Ectodermal cell (in vitro differentiated cells): Measurements from ENCODE around the gene RXRA.

Experiments
- H3K27ac ChIP-seq: 2 replicates; pipeline ENCODE4 v1.7.0; 2013; ENCODE audit warnings: mild to moderate bottlenecking, low read depth, low read length; ENCODE audit not compliant: insufficient read depth, poor library complexity, severe bottlenecking
- H3K27me3 ChIP-seq: 2 replicates; pipeline ENCODE4 v1.7.0; 2013; ENCODE audit warnings: mild to moderate bottlenecking, low read length; ENCODE audit not compliant: insufficient read depth, control insufficient read depth, poor library complexity, severe bottlenecking
- H3K36me3 ChIP-seq: one replicate; pipeline ENCODE4 v1.7.0; 2013; ENCODE audit warnings: low read length; ENCODE audit not compliant: control insufficient read depth, insufficient read depth
- H3K4me1 ChIP-seq: one replicate; pipeline ENCODE4 v1.7.0; 2013; ENCODE audit warnings: low read length; ENCODE audit not compliant: control insufficient read depth, insufficient read depth
- H3K4me3 ChIP-seq: 2 replicates; pipeline ENCODE4 v1.7.0; 2013; ENCODE audit warnings: low read depth, low read length, control low read depth; ENCODE audit not compliant: insufficient read depth
- H3K9me3 ChIP-seq: 2 replicates; pipeline ENCODE4 v1.7.0; 2013; ENCODE audit warnings: mild to moderate bottlenecking, low read length, moderate library complexity; ENCODE audit not compliant: control insufficient read depth
- WGBS, 2 experiments: methylation state at CpG; one replicate each; pipeline ENCODE4 v1.1.7; 2013; ENCODE audit warnings: missing lambda C conversion rate in 2 of 2; 5-methylcytosine and 5-hydroxymethylcytosine counted together

Gene RXRA

DNA sequence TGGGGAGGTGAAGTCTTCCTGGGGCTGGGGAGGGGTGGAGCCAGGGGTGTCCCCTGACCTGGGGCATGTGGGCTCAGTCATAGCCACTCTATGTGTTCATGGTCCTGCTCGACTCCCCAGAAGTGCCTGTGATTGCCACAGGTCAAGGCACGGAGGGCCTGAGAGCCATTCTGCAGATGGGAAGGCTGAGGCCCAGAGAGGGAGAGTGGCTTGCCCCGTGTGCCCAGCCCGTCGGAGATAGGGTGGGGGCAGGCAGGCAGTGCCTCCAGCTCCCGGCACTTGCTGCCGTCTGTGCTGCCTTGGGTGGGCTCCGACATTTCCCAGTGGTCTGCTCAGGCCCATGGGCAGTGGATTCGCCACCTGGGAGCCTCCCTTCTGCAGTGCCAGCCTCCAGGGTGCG is 74.0 kb downstream of the RXRA start:
- Histone ChIP-seq H3K36me3 (no peaks in the 10 kb centered on the region), H3K4me1 (no peaks in the 10 kb centered on the region), H3K27ac (no peak overlapping the region), H3K27me3 (no peaks in the 10 kb centered on the region), H3K9me3 (no peaks in the 10 kb centered on the region), H3K4me3 (no peak overlapping the region)
- WGBS, 2 experiments = 91 to 96% methylated on average over 10 of the region's 10 CpGs

DNA sequence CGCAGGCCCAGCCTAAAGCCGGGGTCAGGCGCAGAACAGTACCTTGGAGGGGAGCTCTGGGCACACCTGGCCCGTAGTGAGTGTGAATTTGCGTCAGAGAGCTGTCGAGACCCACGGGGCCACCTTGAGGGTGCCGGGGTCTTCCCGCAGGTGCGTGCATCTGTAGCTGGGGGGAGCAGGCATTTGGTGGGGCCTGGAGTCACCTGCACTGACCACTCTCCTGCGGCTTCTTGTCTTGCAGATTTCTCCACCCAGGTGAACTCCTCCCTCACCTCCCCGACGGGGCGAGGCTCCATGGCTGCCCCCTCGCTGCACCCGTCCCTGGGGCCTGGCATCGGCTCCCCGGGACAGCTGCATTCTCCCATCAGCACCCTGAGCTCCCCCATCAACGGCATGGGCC is 75.1 kb downstream of the RXRA start:
- Histone ChIP-seq H3K27ac (no peak overlapping the region), H3K4me1 (peaks cover 1% of the 10 kb centered on the region), H3K9me3 (no peaks in the 10 kb centered on the region), H3K36me3 (no peaks in the 10 kb centered on the region), H3K27me3 (no peaks in the 10 kb centered on the region), H3K4me3 (no peak overlapping the region)
- WGBS, 2 experiments = 93 to 94% methylated on average over 19 of the region's 19 CpGs

DNA sequence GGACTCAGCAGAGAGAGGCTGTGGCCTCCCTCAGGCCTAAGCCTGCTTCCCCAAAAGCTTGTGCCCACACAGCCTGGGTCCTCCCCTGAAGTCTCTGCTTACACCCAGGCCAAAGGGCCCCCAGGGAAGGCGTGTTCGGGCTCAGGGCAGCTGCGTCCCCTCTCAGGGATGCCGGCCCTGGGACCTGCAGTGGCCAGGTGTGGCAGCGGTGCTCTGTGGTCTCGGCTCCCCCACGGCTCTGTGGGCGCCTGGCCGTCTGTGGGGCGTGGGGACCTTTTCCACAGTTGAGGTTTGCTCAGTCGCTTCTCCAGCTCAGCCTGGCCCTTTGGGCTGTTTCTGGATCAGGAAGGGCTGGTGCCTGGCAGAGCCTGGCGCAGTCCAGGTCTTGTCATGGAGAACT is 75.9 kb downstream of the RXRA start:
- Histone ChIP-seq H3K4me3 (no peak overlapping the region), H3K27me3 (no peaks in the 10 kb centered on the region), H3K27ac (no peak overlapping the region), H3K36me3 (no peaks in the 10 kb centered on the region), H3K9me3 (no peaks in the 10 kb centered on the region), H3K4me1 (peaks cover 9% of the 10 kb centered on the region)
- WGBS, 2 experiments = 95 to 96% methylated on average over 12 of the region's 12 CpGs

DNA sequence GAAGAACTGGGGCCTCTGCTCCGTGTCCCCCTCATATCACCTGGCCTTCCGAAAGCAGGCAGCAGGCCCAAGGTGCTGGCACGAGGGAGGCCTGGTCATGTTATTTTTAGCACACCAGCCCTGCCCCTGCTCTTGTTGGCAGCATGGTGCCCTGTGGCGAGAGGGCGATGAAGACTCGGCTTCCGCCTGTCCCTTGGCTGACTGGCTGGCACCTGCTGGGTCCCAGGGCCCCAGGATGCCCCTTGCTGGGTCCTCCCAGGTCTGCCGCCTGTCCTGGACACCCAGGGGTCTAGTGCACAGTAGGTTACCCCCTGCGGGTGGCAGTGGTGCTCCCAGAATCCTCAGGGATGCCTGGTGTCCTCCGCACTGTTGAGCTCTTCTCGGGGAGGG is 77.0 kb downstream of the RXRA start:
- no peaks in the 10 kb centered on the region for H3K9me3 ChIP-seq
- H3K36me3 ChIP-seq = no peaks in the 10 kb centered on the region
- 85% methylated on average over 11 of the region's 11 CpGs for WGBS, 2 experiments
- no peak overlapping the region for H3K4me3 ChIP-seq
- peaks cover 14% of the 10 kb centered on the region for H3K4me1 ChIP-seq
- H3K27ac ChIP-seq = no peak overlapping the region
- no peaks in the 10 kb centered on the region for H3K27me3 ChIP-seq

DNA sequence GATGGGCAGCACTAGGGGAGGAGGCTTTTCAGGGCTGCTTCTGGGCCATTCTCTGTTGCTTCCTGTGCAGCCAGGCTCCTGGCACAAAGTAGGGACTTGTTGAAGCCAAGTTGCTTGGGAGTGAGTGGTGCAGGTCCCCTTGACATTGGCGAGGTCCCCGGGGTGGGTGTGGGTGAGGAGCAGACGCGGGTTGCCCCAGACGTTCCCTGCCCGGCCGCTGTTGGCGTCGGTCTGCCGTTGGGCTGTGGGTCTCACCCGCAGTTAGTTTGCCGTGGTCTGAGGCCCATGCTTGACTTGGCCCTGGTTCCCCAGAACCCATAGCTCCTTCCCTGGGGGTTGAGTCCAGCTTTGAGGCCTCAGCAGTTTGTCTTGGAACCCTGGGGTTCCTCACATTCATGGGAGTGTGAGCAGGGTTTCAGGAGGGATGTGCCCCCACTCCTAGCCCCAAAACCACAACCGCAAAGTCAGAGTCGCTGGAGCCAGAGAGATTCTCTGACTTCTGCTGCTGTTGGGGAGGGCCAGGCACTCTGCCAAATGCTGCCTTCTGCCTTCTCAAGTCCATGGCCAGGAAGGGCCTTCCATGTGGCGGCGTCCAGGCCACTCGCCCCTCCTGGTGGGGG is 77.5 kb downstream of the RXRA start:
- H3K36me3 ChIP-seq = no peaks in the 10 kb centered on the region
- no peak overlapping the region for H3K27ac ChIP-seq
- H3K27me3 ChIP-seq = no peaks in the 10 kb centered on the region
- no peak overlapping the region for H3K4me3 ChIP-seq
- H3K9me3 ChIP-seq = no peaks in the 10 kb centered on the region
- WGBS, 2 experiments = 95% methylated on average over 17 of the region's 17 CpGs
- peaks cover 14% of the 10 kb centered on the region for H3K4me1 ChIP-seq

DNA sequence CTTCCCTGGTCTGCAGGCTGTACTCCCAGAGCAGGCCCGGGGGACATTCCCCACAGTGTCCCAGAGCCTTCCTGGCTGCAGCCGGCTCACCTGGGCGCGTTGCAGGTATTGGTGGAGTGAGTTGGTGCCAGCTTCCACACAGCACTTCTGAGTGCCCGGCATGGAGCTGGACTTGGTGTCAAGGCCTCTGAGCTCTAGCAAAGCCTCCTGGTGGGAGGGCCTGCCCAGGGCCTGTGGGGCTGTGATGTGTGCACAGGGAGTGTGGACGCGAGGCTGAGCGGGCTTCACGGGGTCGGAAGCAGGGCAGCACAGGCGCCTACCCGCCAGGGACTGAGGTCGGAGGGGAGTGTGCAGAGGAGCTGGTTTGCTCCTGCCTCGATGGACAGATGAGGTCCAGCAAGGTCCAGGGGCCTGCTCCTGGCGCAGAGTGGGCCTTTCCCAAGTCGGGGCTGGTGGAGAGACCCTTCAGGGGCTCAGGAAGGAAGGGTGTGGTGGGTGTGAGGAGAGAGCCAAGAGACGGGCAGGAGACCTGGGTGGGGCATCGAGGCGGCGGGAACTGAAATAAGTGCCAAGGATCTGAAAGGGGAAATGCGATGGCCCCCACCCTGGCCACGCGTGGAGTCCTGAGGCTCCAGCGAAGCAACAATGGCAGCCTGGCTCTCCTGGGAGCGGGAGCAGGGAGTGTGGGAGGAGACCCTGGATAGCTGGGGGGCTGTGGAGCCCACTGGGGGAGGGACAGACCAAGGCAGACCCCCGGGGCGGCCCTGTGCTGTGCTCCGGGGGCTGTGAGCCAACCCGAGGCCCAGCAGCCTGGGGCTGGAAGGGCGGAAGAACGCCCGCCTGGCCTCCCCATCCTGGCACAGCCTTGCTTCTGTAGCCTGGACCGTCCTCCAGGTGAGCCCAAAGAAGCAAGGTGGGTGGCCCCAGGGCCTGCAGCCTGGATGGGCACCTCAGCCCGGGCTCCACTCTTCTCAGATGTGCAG is 78.4 kb downstream of the RXRA start:
- Histone ChIP-seq H3K4me3 (no peak overlapping the region), H3K9me3 (no peaks in the 10 kb centered on the region), H3K36me3 (no peaks in the 10 kb centered on the region), H3K27ac (no peak overlapping the region), H3K4me1 (peaks cover 14% of the 10 kb centered on the region), H3K27me3 (no peaks in the 10 kb centered on the region)
- 93 to 94% methylated on average over 34 of the region's 34 CpGs for WGBS, 2 experiments

DNA sequence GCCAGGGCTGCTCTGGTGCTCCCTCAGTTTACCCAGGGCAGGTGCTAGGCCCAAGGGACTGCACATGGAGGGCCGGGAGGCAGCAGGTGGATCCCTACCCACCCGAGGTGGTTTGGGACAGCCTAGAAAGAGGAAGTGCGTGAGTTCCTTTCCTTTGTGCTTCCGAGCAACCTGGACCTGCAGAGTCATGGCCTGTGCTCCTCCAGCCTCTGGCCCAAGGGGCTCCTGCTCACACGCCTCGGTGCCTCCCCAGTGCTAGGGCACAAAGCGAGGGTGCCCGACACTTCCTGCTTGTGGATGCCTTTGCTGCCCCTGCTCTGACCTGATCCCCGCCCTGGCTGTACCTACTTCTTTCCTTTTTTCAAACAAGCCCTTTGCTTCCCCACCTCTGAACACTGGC is 79.3 kb downstream of the RXRA start:
- Histone ChIP-seq H3K27me3 (no peaks in the 10 kb centered on the region), H3K36me3 (no peaks in the 10 kb centered on the region), H3K9me3 (no peaks in the 10 kb centered on the region), H3K27ac (no peak overlapping the region), H3K4me3 (no peak overlapping the region), H3K4me1 (peaks cover 14% of the 10 kb centered on the region)
- WGBS, 2 experiments = 90 to 94% methylated on average over 9 of the region's 9 CpGs

DNA sequence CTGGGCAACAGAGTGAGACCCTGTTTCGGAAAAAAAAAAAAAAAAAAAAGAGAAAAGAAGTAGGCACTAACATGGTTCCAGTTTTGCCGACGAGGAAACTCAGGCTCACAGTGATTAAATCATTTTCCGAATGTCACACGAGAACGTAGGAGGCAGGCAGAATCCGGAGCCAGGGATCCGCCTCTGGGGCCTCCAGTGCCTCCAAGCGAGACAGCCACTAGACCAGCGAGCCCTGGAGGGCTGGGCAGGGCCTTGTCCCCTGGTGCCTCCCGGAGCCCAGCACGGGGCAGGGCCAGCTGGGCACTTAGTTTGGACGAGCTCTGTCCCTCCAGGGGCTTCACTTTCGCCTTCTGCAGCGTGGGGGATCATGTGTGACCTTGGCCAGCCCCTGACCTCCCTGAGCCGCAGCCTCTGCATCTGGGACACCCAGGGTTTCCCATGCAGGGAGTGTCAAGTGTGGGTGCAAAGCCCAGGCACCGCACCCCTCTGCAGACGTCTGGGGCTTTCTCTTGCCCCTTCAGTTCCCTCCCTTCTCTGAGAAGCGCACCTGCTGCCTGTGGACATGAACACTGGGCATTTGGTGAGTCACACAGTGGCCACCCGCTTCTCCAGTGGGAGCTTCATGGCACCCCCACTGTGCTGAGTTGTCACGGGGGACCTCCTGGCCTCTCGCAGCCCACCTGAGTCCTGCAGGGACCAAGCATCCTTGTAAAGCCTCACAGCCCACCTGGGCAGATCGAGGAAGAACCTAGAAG is 80.3 kb downstream of the RXRA start:
- no peaks in the 10 kb centered on the region for H3K36me3 ChIP-seq
- no peaks in the 10 kb centered on the region for H3K27me3 ChIP-seq
- no peak overlapping the region for H3K4me3 ChIP-seq
- WGBS, 2 experiments = 88 to 89% methylated on average over 23 of the region's 23 CpGs
- peak overlapping the region; percentile 75 for H3K27ac ChIP-seq
- H3K9me3 ChIP-seq = no peaks in the 10 kb centered on the region
- peaks cover 14% of the 10 kb centered on the region for H3K4me1 ChIP-seq

DNA sequence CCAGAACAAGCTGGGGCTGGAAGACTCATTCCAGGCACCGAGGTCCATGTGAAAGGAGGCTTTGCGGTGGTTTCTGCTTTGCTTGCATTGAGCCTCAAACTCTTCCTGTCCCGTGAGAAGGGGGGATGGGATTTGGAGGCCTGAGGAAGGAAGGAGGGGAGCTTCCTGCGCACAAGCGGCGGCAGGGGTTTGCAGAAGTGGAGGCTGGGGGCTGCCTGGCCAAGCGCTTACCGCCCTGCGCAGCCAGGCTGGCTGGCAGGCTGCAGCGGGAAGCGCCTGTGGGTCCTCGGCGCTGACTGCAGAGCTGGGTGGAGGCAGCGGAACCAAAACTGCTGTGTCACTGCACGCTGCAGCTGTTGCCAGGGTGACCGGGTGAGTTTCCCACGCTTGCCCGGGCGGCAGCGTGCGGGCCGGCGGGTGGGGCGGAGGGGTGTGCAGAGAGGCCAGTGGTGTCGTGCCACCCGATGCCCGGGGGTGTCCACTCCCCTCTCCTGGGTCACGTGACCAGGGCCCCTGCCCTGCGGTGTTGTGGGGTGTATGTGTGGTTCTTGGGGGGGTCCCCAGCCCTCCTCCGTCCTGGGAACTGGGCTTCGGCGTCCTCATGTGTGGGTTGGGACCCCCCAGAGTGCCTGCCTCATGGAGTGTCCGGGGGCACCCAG is 81.0 kb downstream of the RXRA start:
- 52 to 58% methylated on average over 33 of the region's 33 CpGs for WGBS, 2 experiments
- Histone ChIP-seq H3K4me1 (peaks cover 14% of the 10 kb centered on the region), H3K4me3 (no peak overlapping the region), H3K36me3 (no peaks in the 10 kb centered on the region), H3K27me3 (no peaks in the 10 kb centered on the region), H3K9me3 (no peaks in the 10 kb centered on the region), H3K27ac (peak overlapping the region; percentile 75)
